GM18526 (cell line): ENCODE data around the gene SPINT2.

Experiments used
- POLR2A ChIP-seq: IDR thresholded peaks from 3 replicates; pipeline ENCODE4 v1.6.1; 2011; ENCODE audit not compliant: insufficient read length; ENCODE audit errors: extremely low read depth

SPINT2 gene

DNA sequence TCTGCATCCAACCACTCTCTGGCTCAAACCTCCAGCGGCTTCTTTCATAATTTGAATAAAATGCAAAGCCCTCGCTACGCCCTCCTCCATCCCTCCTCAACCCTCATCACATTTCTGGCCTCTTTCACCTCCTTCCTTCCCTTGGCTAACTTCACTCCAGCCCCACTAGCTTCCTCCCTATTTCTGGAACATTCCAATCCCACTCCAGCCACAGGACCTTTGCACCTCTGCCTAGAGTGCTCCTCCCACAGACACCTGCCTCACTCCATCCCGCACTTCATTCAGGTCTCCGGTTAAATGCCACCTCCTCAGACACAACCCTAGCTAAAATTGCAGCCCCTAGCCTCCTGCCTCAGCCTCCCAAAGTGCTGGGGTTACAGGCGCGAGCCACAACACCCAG lies 32.5 kb upstream of the SPINT2 start:
- TF ChIP-seq POLR2A, result no peak

DNA sequence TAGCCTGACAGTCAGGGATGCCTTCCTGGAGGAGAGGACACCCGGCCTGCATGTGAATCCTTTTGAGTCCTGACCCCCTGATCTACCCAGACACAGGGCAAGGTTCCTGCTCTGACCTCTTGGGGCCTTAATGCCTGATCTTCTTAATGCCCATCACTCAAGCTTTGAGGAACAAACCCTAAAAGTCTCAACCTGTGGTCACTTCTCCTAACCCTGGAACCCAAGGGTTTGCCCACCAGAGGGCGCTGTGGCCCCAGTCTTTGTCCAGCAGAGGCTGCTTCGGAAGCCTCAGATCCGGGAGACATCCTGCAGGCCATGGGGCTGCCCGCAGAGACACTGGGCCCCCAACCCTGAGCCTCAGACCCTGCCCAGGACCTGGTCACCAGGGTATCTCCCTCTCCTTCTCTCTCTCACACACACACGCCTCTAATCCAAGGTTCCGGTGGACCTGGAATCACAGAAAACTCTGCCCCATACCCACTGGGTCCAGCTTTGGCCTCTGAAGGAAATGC lies 30.6 kb upstream of the SPINT2 start:
- TF ChIP-seq POLR2A, result no peak

DNA sequence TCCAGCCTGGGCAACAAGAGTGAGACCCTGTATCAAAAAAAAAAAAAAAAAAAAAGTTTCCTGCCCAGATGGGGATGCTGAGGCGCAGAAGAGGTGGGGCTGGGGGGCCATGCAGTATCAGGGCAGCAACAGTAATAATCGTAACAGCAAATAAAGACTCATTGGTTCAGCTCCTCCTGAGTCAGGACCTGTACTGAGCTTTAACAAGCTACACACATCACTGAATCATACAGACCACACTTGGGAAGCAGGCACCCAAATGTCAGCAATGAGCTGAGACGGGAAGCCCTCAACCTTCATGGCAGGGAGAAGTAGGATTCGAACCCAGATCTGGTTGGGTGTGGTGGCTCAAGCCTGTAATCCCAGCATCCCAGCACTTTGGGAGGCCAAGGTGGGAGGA lies 29.8 kb upstream of the SPINT2 start:
- no peak for TF ChIP-seq POLR2A

DNA sequence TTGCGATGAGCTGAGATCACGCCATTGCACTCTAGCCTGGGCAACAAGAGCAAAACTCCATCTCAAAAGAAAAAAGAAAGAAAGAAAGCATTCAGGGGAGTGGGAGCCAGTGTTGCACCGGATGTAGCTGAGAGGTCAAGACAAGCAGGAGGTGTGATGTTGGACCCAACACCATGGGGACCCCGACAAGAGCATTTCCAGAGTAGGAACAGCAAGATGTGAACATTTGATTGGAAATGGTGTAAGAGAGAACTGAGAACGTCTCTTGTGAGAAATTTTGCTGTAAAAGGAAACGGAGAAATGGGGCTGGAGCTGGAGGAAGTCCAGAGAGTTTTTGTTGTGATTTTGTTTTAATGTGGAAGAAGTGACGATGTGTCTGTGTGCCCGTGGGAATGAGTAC lies 24.6 kb upstream of the SPINT2 start:
- TF ChIP-seq POLR2A, result no peak

DNA sequence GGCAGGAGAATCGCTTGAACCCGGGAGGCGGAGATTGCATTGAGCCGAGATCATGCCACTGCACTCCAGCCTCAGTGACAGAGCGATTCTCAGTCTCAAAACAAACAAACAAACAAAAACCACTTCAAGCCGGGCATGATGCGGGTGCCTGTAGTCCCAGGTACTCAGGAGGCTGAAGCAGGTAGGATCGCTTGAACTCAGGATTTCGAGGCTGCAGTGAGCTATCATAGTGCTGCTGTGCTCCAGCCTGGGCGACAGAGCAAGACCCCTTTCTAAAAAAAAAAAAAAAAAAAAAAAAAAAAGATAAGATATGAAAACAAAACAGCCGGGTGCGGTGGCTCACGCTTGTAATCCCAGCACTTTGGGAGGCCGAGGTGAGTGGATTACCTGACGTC lies 21.1 kb upstream of the SPINT2 start:
- no peak for TF ChIP-seq POLR2A

DNA sequence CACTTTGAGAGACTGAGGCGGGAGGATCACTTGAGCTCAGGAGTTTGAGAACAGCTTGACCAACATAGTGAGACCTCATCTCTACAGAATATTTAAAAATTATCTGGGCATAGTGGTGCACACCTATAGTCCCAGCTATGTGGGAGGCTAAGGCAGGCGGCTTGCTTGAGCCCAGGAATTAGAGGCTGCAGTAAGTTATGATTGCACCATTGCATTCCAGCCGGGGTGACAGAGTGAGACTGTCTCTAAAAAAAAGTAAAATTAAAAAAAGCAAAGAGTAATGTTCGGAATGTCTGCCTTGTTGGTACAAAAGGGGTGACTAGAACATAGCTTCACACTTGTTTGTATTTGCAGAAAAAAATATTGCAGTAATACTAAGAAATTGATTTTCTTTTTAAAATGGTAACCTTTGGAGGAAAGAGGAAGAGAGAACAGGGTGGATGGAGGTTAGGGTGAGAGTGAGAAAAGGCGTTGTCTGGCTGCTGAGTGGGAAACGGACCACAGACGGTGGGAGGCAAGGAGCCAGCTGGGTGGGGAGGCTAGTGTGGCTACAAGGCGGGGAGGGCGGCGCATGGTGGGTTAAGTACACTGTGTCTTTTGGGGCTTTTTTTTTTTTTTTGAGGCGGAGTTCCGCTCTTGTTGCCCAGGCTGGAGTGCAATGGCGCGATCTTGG lies 18.4 kb upstream of the SPINT2 start:
- no peak for TF ChIP-seq POLR2A

DNA sequence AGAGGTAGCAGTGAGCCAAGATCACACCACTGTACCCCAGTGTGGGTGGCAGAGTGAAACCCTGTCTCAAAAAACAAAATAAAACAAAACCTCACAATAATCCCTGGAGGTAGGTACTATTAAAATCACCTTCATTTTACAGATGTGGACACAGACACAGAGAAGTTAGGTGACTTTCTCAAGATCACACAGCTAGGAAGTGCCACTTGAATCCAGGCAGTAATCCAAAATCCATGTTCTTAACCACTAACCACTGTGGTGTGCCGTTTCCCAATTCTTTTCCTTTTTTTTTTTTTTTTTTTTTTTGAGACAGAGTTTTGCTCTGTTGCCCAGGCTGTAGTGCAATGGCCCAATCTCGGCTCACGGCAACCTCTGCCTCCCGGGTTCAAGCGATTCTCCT lies 17.2 kb upstream of the SPINT2 start:
- TF ChIP-seq POLR2A, result no peak

DNA sequence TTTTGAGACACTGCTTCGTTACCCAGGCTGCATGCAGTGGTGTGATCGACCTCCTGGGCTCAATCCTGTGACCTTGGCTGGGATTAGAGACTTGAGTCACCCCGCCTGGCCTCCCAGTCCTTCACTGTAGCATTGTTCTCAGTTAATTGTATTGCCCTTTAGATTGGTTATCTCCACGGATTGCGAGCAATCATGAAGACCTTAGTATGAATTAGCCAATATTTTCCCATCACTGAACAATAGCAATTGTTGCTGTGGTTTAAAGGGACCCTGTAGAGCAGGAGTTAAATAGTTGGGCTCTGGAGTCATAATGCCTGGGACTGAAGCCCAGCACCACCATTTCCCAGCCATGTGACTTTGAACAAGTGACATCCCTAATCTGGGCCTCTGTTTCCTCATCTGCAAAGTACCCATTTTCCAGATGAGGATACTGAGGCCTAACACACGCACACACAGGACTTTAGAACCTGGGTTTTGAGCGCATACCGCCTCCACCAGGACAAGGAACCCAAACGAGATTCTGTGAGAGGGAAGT lies 16.6 kb upstream of the SPINT2 start:
- TF ChIP-seq POLR2A, result no peak

DNA sequence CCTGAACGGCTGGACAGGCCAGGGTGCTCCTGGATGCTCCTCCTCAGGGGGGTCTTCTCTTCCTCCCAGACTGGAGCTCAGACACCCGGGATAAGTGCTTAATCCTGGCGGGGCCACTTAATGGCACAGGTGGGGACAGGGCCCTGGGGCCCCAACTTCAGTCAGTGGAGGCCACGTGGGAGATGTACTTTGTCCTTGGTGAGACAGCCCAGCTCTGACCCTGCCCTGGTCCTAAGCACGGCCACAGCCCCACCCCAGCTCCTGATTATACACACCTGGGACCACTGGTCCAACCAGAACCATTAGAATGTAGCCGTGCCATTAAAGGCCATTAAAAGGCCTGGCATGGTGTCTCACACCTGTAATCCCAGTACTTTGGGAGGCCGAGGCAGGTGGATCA lies 16.0 kb upstream of the SPINT2 start:
- TF ChIP-seq POLR2A, result no peak

DNA sequence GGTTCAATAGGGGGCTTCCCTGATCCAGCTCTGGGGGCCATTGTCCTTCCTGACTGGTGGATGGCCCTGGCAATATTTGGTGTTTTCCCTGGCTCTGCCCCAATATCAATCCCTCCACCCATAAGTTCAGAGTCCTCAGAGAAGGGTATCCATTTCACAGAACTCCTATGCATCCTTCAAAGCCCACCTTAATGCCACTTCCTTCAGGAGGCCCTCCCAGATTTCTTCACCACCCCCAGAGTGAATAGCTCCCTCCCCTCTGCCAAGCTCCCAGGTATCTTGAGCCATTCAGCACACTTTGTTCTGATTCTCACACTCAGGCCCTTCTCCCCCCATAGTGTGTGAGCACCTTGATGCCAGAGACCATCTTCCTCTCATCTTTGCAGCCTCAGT lies 13.9 kb upstream of the SPINT2 start:
- TF ChIP-seq POLR2A, result no peak

DNA sequence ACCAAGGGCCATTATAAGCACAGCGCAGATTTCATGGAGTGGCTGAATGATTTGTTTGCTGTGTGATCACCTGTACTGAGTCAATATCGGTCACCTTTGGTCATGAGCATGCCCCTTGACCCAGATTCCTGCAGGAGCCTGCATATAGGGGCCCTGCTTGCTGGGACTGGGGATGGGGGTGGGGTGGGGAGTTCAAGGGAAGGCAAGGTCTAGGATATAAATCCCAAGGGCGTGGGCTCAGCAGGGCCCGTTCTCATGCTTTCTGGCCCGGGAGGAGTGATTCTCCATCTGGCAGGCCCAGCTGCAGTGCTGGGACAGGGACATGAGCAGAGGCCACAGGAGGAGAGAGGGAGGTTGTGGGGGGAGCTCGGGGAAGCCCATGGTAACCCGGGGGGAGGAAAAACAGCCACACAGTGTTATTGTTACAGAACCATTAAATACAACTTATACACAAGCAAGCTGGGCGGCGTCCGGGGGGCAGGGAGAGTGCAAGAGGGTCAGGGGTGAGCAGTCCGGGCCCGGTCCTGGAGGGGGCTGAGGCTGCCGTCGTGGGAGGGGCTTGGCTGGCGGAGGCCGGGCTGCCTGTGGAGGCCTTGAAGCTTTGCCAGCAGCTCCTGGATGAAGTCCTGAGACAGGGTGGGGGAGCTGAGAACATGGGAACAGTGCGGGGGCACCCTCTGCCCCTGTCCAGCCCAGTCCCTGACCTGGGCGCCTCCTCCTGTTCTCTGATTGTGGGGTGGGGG lies 13.4 kb upstream of the SPINT2 start:
- TF ChIP-seq POLR2A, result no peak

DNA sequence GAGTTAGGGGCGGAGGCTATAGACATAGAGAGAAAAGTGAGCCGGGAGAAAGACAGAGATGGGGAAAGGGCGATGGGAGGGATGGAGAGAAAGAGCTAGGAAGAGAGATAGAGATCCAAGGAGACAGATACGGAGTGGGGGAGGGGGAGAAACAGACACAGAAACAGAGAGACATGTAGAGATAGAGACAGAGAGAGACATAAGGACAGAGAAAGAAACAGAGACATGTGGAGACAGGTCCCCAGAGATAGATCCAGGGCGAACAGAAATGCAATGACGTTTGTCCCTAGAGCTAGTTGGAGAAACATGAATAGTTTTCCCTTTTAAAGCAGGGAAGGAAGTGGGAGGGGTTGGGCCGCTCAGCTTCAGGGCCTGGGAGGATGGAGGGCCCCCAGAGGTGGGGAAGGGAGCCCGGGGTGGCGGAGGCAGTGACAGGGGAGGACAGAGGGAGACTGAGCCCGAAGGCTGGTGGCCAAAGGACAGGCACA lies 12.8 kb upstream of the SPINT2 start:
- TF ChIP-seq POLR2A, result no peak

DNA sequence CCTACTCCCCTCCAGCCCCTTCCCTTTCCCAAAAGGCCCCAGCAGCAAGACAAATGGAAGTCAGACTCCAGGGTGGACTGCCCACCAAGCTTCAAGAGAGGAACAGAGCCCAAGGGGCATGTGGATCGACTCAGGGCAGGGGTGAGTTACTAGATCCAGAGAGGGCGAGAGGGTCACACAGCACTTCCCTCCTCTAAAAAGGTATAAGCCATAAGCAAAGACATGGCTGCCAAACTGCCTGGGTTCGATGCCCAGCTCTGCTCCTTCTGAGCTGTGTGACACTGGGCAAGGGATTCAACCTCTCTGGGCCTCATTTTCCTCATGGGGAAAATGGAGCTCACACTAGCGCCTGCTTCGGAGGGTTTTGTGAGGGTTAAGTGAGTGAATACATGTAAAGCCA lies 12.0 kb upstream of the SPINT2 start:
- no peak for TF ChIP-seq POLR2A

DNA sequence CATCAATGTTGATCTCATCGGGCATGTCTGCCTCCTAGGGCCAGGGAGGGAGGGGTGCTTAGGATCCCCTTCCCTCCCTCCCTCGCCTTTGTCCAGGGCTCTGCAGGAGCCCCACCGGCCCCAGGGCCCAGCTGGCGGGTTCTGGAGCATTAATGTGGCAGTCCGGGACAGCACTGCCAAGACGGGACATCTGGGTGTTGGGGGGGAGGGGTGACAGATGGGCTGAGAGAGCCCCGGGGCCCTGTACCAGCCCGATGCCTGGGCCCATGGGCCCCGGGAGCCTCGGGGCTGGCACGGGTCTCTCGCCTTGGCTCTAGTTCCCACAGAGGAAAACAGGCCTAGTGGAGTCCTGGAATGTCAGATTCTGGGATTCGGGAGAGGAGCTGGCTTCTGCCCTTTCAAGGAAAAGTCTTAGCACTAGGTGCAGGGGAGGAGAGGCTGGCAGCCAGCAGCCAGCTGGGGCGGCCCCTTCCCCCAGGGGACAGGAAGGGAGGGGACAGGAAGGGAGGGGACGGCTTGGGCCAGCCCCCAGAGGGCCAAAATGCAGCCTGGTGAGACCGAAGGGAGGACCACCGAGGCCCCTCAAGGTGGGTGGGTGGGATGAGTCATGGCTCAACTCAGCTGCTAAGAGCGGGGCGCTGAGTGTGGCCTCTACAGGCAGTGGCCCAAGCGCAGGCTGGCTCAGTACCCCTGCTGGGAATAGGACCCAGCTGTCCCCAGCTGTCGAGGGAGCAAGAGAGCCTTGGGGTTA lies 11.3 kb upstream of the SPINT2 start:
- no peak for TF ChIP-seq POLR2A

DNA sequence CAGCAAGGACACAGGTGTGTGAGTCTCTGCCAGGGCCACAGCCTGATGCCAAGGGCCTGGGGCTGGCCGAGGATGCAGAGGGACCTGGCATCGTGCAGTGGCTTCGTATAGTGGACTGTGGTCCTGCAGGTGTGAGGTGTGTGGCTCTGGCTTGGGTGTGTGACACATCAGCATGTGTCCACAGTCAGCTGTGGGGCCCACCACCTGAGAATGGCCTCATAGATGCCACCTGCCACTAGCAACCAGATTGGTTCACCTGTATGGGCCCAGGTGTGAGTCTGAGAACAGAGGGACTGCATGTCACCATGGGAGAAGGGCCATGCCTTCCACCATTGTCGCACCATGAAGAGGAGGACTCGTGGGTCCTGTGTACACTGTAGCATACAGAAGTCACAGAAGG lies 10.6 kb upstream of the SPINT2 start:
- no peak for TF ChIP-seq POLR2A
